Testis (tissue), 3 donors: ENCODE results near the gene SCG3. TPM values are rescaled to one million over a fixed set of nuclear protein-coding genes. Genes with fewer than 3 reads are reported as not detected.

ENCODE experiments used
- DNase-seq: peaks from one replicate; pipeline ENCODE4 v3.0.0-alpha.2; 2019
- H3K27ac ChIP-seq, 2 donors: fragments of 200-600 bp; sonication (generic); one replicate each; pipeline ENCODE4 v1.5.1; 2019
- H3K27me3 ChIP-seq: fragments of 200-600 bp; sonication (generic); one replicate; pipeline ENCODE4 v1.5.1; 2019
- H3K36me3 ChIP-seq: fragments of 200-600 bp; sonication (generic); one replicate; pipeline ENCODE4 v1.5.1; 2017; ENCODE audit warnings: low read depth; ENCODE audit errors: missing control alignments
- H3K4me1 ChIP-seq: fragments of 200-600 bp; sonication (generic); one replicate; pipeline ENCODE4 v1.5.1; 2019
- H3K4me3 ChIP-seq, 2 donors: fragments of 200-600 bp; sonication (generic); one replicate each; pipeline ENCODE4 v1.5.1; 2017 to 2019
- H3K9me3 ChIP-seq: fragments of 200-600 bp; sonication (generic); one replicate; pipeline ENCODE4 v1.5.1; 2017
- POLR2A ChIP-seq: fragments of 450-650 bp; IDR thresholded peaks from one replicate; pipeline ENCODE4 v1.6.1; 2017; ENCODE audit warnings: antibody characterized with exemption, mild to moderate bottlenecking, moderate library complexity
- WGBS, 2 donors: methylation state at CpG; one replicate each; pipeline ENCODE4 v1.1.5; 2018; 5-methylcytosine and 5-hydroxymethylcytosine counted together
- intact Hi-C: fragments of 100-400 bp; cut with DNase I; formaldehyde crosslinking; loops from one replicate; pipeline ENCODE4 v1.15.1; 2023; ENCODE audit warnings: low total_unique reads
- polyA plus RNA-seq: library from polyadenylated mRNA; stranded (reverse); fragments of 350-450 nt; fragmentation: Illumina TruSeq; extraction: RNeasy Lipid Tissue Mini Kit (QIAGEN cat#74804); gene quantifications from one replicate; pipeline ENCODE4 v1.2.3, GENCODE V29; 2014; ENCODE audit warnings: low read depth, low replicate concordance; ENCODE audit not compliant: insufficient read depth
- total RNA-seq, 2 donors: library from RNA; depleted of rRNA; stranded (reverse); fragments of >200 nt; gene quantifications; one replicate each; pipeline ENCODE4 v1.2.3, GENCODE V29; 2016
- TF ChIP-seq, protein P1 (sequence below), 3 experiments: fragments of 450-650 bp in 2 of 3; fragments of 200-600 bp in 1 of 3; sonication (generic) in 1 of 3; IDR thresholded peaks; one replicate each; pipeline ENCODE4 v1.5.1; 2016 to 2019; ENCODE audit warnings: antibody characterized with exemption in 3 of 3, mild to moderate bottlenecking in 2 of 3, moderate library complexity in 1 of 3

SCG3 gene
- total and polyA plus RNA-seq, 3 donors from 2014 or later, result 1.2 to 2.0 (median 1.3) TPM

DNA sequence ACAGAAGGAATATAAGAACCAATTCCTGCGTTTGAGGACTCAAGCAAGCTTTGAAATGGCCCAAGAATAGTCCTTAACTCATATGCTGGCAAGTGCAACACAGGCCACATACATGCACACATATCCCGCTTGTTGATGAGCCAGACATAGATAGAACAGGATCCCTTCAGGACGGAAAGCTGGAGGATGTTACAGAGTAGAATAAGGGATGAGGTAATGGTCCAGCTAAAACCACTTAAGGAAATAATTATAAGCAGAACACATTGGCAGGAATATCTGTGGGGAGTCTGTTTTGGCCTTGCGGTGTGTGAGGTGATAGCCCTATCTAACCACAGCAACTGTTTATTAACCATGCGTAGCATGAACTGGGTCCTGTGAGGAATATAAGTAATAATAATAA, 25.0 kb downstream of the SCG3 start:
- Histone ChIP-seq H3K9me3 (no peaks in the 10 kb centered on the region), H3K27me3 (no peaks in the 10 kb centered on the region), H3K36me3 (no peaks in the 10 kb centered on the region), H3K4me1 (peaks cover 4% of the 10 kb centered on the region), H3K27ac (no peak overlapping the region), H3K4me3 (no peak overlapping the region)
- TF ChIP-seq POLR2A, result no peak
- TF ChIP-seq, protein P1, sequence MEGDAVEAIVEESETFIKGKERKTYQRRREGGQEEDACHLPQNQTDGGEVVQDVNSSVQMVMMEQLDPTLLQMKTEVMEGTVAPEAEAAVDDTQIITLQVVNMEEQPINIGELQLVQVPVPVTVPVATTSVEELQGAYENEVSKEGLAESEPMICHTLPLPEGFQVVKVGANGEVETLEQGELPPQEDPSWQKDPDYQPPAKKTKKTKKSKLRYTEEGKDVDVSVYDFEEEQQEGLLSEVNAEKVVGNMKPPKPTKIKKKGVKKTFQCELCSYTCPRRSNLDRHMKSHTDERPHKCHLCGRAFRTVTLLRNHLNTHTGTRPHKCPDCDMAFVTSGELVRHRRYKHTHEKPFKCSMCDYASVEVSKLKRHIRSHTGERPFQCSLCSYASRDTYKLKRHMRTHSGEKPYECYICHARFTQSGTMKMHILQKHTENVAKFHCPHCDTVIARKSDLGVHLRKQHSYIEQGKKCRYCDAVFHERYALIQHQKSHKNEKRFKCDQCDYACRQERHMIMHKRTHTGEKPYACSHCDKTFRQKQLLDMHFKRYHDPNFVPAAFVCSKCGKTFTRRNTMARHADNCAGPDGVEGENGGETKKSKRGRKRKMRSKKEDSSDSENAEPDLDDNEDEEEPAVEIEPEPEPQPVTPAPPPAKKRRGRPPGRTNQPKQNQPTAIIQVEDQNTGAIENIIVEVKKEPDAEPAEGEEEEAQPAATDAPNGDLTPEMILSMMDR (IDR thresholded peaks at IDR 0.05), result no peak
- intact Hi-C loops, result no loop called here
- no peak for DNase-seq
- WGBS, 2 donors, result 64 to 75% methylated on average over 5 of the region's 5 CpGs

DNA sequence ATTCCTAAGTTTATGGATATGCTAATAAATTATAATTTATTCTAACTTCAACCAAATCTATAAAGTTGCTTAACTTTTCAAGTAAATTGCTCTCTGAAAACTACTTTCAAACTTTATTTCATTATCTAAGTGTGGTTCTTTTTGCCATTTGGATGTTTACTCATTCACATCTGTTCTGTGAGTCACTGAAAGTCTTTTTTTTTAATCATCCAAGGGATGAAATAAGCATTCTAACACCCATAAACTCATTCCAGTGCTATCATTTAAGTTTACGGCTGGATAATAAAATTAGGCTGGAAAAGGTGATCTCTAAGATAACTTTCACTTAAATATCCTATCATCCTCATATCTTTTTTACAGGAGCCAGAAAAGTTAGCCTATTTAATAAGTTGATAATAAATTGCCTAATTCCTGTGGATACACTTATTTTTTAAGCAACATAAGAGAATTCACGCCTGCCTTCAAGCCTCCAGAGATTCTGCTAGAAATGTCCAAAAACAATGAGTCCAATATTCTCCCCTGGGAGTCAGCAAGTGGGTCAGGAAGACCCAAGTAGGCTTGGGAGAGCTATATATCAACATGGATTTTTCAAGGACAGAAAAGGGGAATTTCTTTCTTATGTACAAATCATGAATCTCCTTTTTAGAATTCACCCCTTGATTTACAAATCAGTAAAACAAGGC, 25.8 kb downstream of the SCG3 start:
- Histone ChIP-seq H3K27ac (no peak overlapping the region), H3K27me3 (no peaks in the 10 kb centered on the region)
- intact Hi-C loops, result no loop called here

DNA sequence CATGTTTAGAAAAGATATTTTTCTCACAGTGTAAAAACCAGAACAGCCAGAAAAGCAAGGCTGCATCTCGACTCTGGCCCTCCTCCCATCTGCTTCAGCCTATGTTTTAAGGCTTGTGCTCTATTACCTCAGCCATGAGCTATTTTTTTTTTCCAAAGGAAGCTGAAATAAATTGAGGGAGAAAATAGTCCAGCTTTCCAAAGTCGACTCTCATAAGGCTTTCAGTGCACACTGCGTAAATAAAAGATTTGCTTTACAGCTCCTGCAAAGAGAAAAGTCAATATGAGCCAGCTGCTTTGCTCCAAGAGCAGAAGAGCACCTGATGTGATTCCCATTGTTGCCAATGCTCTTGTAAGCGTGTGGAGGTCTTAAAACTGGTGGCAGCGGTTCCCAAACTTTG, 26.7 kb downstream of the SCG3 start:
- Histone ChIP-seq H3K4me1 (peaks cover 4% of the 10 kb centered on the region), H3K27me3 (no peaks in the 10 kb centered on the region), H3K4me3 (peak overlapping the region in 1 of 2 donors; percentile 24), H3K36me3 (no peaks in the 10 kb centered on the region), H3K9me3 (no peaks in the 10 kb centered on the region), H3K27ac (no peak overlapping the region)
- TF ChIP-seq POLR2A, result no peak
- TF ChIP-seq, protein P1 (IDR thresholded peaks at IDR 0.05), result no peak
- DNase-seq, result no peak
- intact Hi-C loops, result no loop called here
- 28 to 37% methylated on average over 5 of the region's 5 CpGs for WGBS, 2 donors

More for the DNA sequence above, 25.8 kb downstream of the SCG3 start:
- Histone ChIP-seq H3K36me3 (no peaks in the 10 kb centered on the region), H3K4me3 (no peak overlapping the region), H3K9me3 (no peaks in the 10 kb centered on the region), H3K4me1 (peaks cover 4% of the 10 kb centered on the region)
- no peak for DNase-seq
- no peak for TF ChIP-seq POLR2A
- WGBS, 2 donors, result 61 to 68% methylated on average over 2 of the region's 2 CpGs

DNA sequence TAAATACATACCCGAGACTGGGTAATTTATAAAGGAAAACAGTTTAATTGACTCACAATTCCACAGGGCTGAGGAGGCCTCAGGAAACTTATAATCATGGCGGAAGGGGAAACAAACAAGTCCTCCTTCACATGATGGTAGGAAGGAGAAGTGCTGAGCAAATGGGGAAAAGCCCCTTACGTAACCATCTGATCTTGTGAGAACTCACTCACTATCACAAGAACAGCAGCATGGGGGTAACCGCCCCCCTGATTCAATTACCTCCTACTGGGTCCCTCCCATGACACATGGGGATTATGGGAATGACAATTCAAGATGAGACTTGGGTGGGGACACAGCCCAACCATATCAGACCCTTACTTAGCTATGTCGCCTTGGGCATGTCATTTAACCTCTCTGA, 27.7 kb downstream of the SCG3 start:
- Histone ChIP-seq H3K4me3 (peak overlapping the region; percentile 16 to 24), H3K36me3 (no peaks in the 10 kb centered on the region), H3K4me1 (peaks cover 4% of the 10 kb centered on the region), H3K27me3 (no peaks in the 10 kb centered on the region), H3K9me3 (no peaks in the 10 kb centered on the region), H3K27ac (peak overlapping the region in 1 of 2 donors; percentile 60)
- intact Hi-C loops, result no loop called here
- TF ChIP-seq, protein P1 (IDR thresholded peaks at IDR 0.05), result no peak
- no peak for TF ChIP-seq POLR2A
- DNase-seq, result no peak
- 58 to 74% methylated on average over 5 of the region's 5 CpGs for WGBS, 2 donors

DNA sequence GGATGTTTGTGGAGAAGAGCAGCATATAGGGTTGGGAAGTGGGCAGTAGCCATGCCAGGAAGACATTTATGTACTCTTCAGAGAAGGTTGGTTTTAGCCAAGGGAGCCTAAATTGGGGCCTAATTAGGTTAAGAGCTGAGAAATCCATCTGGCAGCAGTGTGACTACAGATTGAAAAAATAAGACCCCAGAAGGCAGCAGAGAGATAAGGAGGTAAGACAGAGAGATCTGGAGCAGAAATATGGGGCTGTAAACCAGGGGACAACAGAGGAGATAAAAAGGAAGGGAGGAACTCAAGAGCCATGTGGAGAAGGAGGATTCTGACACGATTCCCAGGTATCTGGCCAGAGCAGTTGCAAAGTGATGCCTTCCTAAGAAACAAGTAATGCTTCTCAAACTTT, 32.9 kb downstream of the SCG3 start:
- H3K4me3 ChIP-seq, result no peak overlapping the region
- no peaks in the 10 kb centered on the region for H3K36me3 ChIP-seq
- no peak for TF ChIP-seq POLR2A
- TF ChIP-seq, protein P1 (IDR thresholded peaks at IDR 0.05), result no peak
- no peaks in the 10 kb centered on the region for H3K27me3 ChIP-seq
- no peaks in the 10 kb centered on the region for H3K4me1 ChIP-seq
- intact Hi-C loops, result no loop called here
- H3K27ac ChIP-seq, result no peak overlapping the region
- H3K9me3 ChIP-seq, result no peaks in the 10 kb centered on the region
- no peak for DNase-seq
- WGBS, 2 donors, result 71 to 81% methylated on average over 1 of the region's 1 CpG
